Activated CD8-positive, alpha-beta T cell treated with anti-CD3 and anti-CD28 coated beads, Interleukin-2, amount 10 ng/mL, durations not matched to agents 7 days and 5 days (primary cell): ENCODE data around the gene NAT14. TPM values are rescaled to one million over a fixed set of nuclear protein-coding genes. Genes with fewer than 3 reads are reported as not detected.
"Not testable (repeated sequence)": the region's sequence is repeated elsewhere in the genome, so short reads cannot be mapped to it uniquely, and the experiment has no call there.

Experiments used
- ATAC-seq: fragments of 150-1000 bp; cut with Tn5 transposase; one replicate; pipeline ENCODE4 v1.10.0; 2021; ENCODE audit warnings: moderate library complexity
- CTCF ChIA-PET: fragments of 350-600 bp; sonication (Branson Sonifier 250); formaldehyde crosslinking; loops from one replicate; lab custom pipeline; 2021; ENCODE audit warnings: antibody characterized with exemption; lab: Charles Lee
- POLR2A ChIA-PET: fragments of 350-600 bp; sonication (Branson Sonifier 250); formaldehyde crosslinking; loops from one replicate; lab custom pipeline; 2021; ENCODE audit warnings: antibody characterized with exemption; lab: Charles Lee
- DNase-seq: peaks from one replicate; pipeline ENCODE4 v3.0.0-alpha.2; 2020
- H3K27ac Mint-ChIP-seq: one replicate; pipeline ENCODE4 v1.8.0; 2021; ENCODE audit warnings: mild to moderate bottlenecking, mixed read lengths
- H3K27me3 Mint-ChIP-seq: one replicate; pipeline ENCODE4 v1.8.0; 2021; ENCODE audit warnings: low read depth, mixed read lengths
- H3K36me3 Mint-ChIP-seq: one replicate; pipeline ENCODE4 v1.8.0; 2021; ENCODE audit warnings: low read depth, mixed read lengths
- H3K4me1 Mint-ChIP-seq: one replicate; pipeline ENCODE4 v1.8.0; 2021; ENCODE audit warnings: low read depth, mixed read lengths
- H3K4me3 Mint-ChIP-seq: one replicate; pipeline ENCODE4 v1.8.0; 2021; ENCODE audit warnings: mild to moderate bottlenecking, mixed read lengths
- H3K9me3 Mint-ChIP-seq: one replicate; pipeline ENCODE4 v1.8.0; 2022; ENCODE audit warnings: mixed read lengths; ENCODE audit not compliant: insufficient read depth
- total RNA-seq, 2 experiments: library from RNA; stranded (reverse); gene quantifications; one replicate each; pipeline ENCODE4 v1.2.3, GENCODE V29; 2021

Gene NAT14
- total RNA-seq, 2 experiments from 2014 or later, result 16.2 to 16.4 TPM

- CTCF ChIA-PET, result interaction anchor here (5.6 kb wide), 1 partner anchor 14 kb away, joined by 39 read pairs; no protein-coding TSS in a partner anchor
These were observed 5.8 kb downstream of the NAT14 start for GRCh38 chr19:55490478-55491432.

GRCh38 chr19:55491546-55492360 lies 6.8 kb downstream of the NAT14 start:
- ATAC-seq, result no peak
- POLR2A ChIA-PET, result no interaction called here
- Mint-ChIP-seq H3K4me3 (no peak overlapping the region), H3K4me1 (peaks cover 7% of the 10 kb centered on the region), H3K27ac (no peak overlapping the region), H3K9me3 (no peaks in the 10 kb centered on the region), H3K36me3 (no peaks in the 10 kb centered on the region), H3K27me3 (no peaks in the 10 kb centered on the region)
- DNase-seq, result no peak
- CTCF ChIA-PET, result interaction anchor here (5.6 kb wide), 1 partner anchor 13 kb away, joined by 39 read pairs; no protein-coding TSS in a partner anchor

More at GRCh38 chr19:55490478-55491432, 5.8 kb downstream of the NAT14 start:
- POLR2A ChIA-PET, result no interaction called here
- no peaks in the 10 kb centered on the region for H3K9me3 Mint-ChIP-seq
- H3K36me3 Mint-ChIP-seq, result no peaks in the 10 kb centered on the region
- DNase-seq, result no peak
- no peak overlapping the region for H3K27ac Mint-ChIP-seq
- no peak overlapping the region for H3K4me3 Mint-ChIP-seq
- no peaks in the 10 kb centered on the region for H3K27me3 Mint-ChIP-seq
- no peak for ATAC-seq
- peaks cover 11% of the 10 kb centered on the region for H3K4me1 Mint-ChIP-seq

- Mint-ChIP-seq H3K4me3 (no peak overlapping the region), H3K9me3 (no peaks in the 10 kb centered on the region), H3K36me3 (no peaks in the 10 kb centered on the region), H3K27me3 (no peaks in the 10 kb centered on the region), H3K4me1 (peaks cover 2% of the 10 kb centered on the region), H3K27ac (no peak overlapping the region)
- POLR2A ChIA-PET, result interaction anchor here (0.6 kb wide), 1 partner anchor 212 kb away, joined by 3 read pairs; no protein-coding TSS in a partner anchor
- DNase-seq (no peak), ATAC-seq (no peak)
- CTCF ChIA-PET, result interaction anchor here (5.6 kb wide), 1 partner anchor 12 kb away, joined by 39 read pairs; no protein-coding TSS in a partner anchor
These were observed 7.5 kb downstream of the NAT14 start for GRCh38 chr19:55492362-55492944.

- no peak for DNase-seq
- Mint-ChIP-seq H3K36me3 (no peaks in the 10 kb centered on the region), H3K27ac (no peak overlapping the region), H3K4me3 (no peak overlapping the region), H3K27me3 (no peaks in the 10 kb centered on the region), H3K9me3 (no peaks in the 10 kb centered on the region), H3K4me1 (no peaks in the 10 kb centered on the region)
- ChIA-PET CTCF (interaction anchor here (4.6 to 5.6 kb wide), 2 partner anchors 11 to 26 kb away, joined by 16 to 39 read pairs; no protein-coding TSS in a partner anchor), POLR2A (interaction anchor here (1.3 kb wide), 1 partner anchor 16 kb away, joined by 3 read pairs; no protein-coding TSS in a partner anchor)
- no peak for ATAC-seq
These were observed 8.2 kb downstream of the NAT14 start for GRCh38 chr19:55493052-55493644.

GRCh38 chr19:55493645-55494171 lies 8.7 kb downstream of the NAT14 start:
- ChIA-PET CTCF (interaction anchor here (4.6 to 5.6 kb wide), 2 partner anchors 11 to 27 kb away, joined by 16 to 39 read pairs; no protein-coding TSS in a partner anchor), POLR2A (interaction anchor here (1.3 kb wide), 1 partner anchor 17 kb away, joined by 3 read pairs; no protein-coding TSS in a partner anchor)
- H3K36me3 Mint-ChIP-seq, result no peaks in the 10 kb centered on the region
- no peaks in the 10 kb centered on the region for H3K4me1 Mint-ChIP-seq
- no peak overlapping the region for H3K27ac Mint-ChIP-seq
- no peak for DNase-seq
- no peak for ATAC-seq
- no peak overlapping the region for H3K4me3 Mint-ChIP-seq
- H3K9me3 Mint-ChIP-seq, result no peaks in the 10 kb centered on the region
- no peaks in the 10 kb centered on the region for H3K27me3 Mint-ChIP-seq

DNA sequence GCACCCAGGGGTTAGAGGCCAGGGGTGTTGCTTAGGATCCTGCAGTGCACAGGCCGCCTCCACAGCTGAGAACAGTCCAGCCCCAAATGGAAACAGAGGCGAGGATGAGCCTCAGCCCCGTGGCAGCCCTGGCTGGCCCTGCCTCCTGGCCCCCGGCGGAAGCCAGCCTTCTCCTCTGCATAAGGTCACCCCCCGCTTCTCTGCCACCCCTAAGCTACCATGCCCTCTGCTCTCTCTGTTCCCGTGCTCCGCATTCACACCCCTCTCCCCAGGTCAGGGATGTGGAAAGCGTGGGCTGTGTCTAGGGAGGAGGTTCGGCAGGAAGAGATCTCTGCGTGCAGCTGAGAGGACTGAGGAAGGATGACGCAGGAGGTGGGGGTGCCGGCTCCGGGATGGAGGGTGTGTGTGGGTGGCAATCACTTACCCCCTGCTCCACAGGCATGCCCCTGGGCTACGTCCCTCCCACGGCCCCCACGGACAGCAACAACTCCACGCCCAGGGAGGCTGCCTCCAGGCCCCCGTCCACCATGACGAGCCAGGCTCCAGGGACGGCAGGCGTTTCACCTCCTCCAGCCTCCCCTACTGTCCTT lies 9.3 kb downstream of the NAT14 start:
- ChIA-PET POLR2A (interaction anchor here (1.3 kb wide), 1 partner anchor 17 kb away, joined by 3 read pairs; no protein-coding TSS in a partner anchor), CTCF (interaction anchor here (4.6 to 5.6 kb wide), 2 partner anchors 10 to 27 kb away, joined by 16 to 39 read pairs; no protein-coding TSS in a partner anchor)
- no peaks in the 10 kb centered on the region for H3K4me1 Mint-ChIP-seq
- peak; percentile 49 for ATAC-seq
- peak overlapping the region; percentile 23 for H3K27ac Mint-ChIP-seq
- no peaks in the 10 kb centered on the region for H3K27me3 Mint-ChIP-seq
- H3K4me3 Mint-ChIP-seq, result no peak overlapping the region
- no peaks in the 10 kb centered on the region for H3K9me3 Mint-ChIP-seq
- DNase-seq, result no peak
- H3K36me3 Mint-ChIP-seq, result no peaks in the 10 kb centered on the region

DNA sequence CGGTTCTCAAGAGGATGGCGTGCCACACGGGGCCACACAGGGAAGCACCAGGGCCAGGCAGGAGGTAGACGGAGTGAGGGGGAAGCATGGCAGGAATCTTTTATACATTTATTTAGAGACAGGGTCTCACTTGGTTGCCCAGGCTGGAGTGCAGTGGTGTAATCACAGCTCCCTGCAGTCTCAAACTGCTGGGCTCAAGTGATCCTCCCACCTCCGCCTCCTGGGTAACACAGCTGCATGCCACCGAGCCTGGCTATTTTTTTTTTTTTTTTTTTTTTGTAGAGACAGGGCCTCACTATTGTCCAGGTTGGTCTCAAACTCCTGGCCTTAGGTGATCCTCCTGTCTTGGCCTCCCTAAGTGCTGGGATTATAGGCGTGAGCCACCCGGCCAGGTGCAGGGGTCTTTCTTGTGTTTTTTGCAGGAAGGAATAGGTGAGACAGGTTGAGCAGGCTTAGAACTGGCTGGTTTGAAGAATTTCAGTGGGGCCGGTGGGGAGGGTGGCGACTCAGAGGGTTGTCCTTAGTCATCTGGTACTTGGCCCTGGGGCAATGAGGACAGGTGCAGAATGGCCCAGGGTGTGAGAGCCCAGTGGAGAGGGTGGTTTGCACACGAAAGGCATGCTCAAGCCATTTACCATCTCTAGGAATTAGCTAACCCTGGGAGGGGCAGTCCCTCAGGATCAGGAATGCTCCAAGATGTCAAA lies 10.8 kb downstream of the NAT14 start:
- H3K4me1 Mint-ChIP-seq, result no peaks in the 10 kb centered on the region
- CTCF ChIA-PET, result interaction anchor here (4.6 to 5.6 kb wide), 2 partner anchors 9 to 29 kb away, joined by 16 to 39 read pairs; no protein-coding TSS in a partner anchor
- no peaks in the 10 kb centered on the region for H3K36me3 Mint-ChIP-seq
- H3K27me3 Mint-ChIP-seq, result no peaks in the 10 kb centered on the region
- H3K4me3 Mint-ChIP-seq, result no peak overlapping the region
- DNase-seq (no peak), ATAC-seq (no peak)
- POLR2A ChIA-PET, result no interaction called here
- H3K9me3 Mint-ChIP-seq, result no peaks in the 10 kb centered on the region
- H3K27ac Mint-ChIP-seq, result no peak overlapping the region

DNA sequence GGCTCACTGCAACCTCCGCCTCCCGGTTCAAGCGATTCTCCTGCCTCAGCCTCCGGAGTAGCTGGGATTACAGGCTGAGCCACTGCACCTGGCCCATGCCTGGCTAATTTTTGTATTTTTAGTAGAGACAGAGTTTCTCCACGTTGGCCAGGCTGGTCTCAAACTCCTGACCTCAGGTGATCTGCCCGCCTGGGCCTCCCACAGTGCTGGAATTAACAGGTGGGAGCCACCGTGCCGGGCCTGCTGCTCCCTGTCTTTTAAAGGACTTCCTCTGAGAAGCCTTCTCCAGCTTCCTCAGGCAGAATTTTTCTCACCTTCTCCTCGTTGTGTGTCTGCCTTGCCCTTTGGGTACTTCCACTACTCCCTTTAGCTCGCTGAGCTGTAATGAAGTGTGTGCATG lies 11.8 kb downstream of the NAT14 start:
- H3K27me3 Mint-ChIP-seq, H3K27ac Mint-ChIP-seq, H3K9me3 Mint-ChIP-seq, H3K4me3 Mint-ChIP-seq, ATAC-seq, H3K4me1 Mint-ChIP-seq, DNase-seq, H3K36me3 Mint-ChIP-seq: not testable (repeated sequence)
- POLR2A ChIA-PET, result interaction anchor here (0.6 kb wide), 1 partner anchor 52 kb away, joined by 3 read pairs; no protein-coding TSS in a partner anchor
- CTCF ChIA-PET, result interaction anchor here (4.6 kb wide), 1 partner anchor 30 kb away, joined by 16 read pairs; no protein-coding TSS in a partner anchor

DNA sequence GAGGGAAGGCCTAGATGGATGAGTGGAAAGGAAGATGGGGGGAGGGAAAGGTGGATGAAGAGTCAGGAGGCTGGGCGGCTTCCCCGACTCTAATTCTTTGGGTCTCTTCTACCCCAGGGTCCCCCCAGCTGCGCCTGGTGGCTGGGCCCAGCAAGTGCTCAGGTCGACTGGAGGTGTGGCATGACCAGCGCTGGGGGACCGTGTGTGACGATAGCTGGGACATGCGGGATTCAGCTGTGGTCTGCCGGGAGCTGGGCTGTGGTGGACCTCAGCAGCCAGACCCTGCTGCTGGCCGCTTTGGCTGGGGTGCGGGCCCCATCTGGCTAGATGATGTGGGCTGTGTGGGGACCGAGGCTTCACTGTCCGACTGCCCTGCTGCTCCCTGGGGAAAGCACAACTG lies 12.8 kb downstream of the NAT14 start:
- H3K36me3 Mint-ChIP-seq, result no peaks in the 10 kb centered on the region
- no peak for ATAC-seq
- ChIA-PET POLR2A (no interaction called here), CTCF (no interaction called here)
- H3K9me3 Mint-ChIP-seq, result no peaks in the 10 kb centered on the region
- H3K27me3 Mint-ChIP-seq, result no peaks in the 10 kb centered on the region
- H3K4me1 Mint-ChIP-seq, result peaks cover 5% of the 10 kb centered on the region
- H3K27ac Mint-ChIP-seq, result no peak overlapping the region
- no peak overlapping the region for H3K4me3 Mint-ChIP-seq
- DNase-seq, result no peak
